ENCODE data around the gene GIMAP5.
A peak's percentile ranks its signal among the peaks of the same experiment; 100 is the strongest.

GIMAP5 gene

GRCh38 chr7:150737265-150738055, at the start of gene GIMAP5:
TSS of gene GIMAP5 (plus strand) at chr7:150737418. CDS start at chr7:150740885, 3,467 bp downstream.
- DNase-seq, result no peak

- no peak for DNase-seq
Observed at GRCh38 chr7:150688630-150689029, 48.6 kb upstream of the GIMAP5 start.

- no peak for DNase-seq
Observed at GRCh38 chr7:150695654-150696053, 41.6 kb upstream of the GIMAP5 start.

- no peak for DNase-seq
Observed at GRCh38 chr7:150703209-150703608, 34.0 kb upstream of the GIMAP5 start.

- no peak for DNase-seq
Observed at GRCh38 chr7:150715293-150715692, 21.9 kb upstream of the GIMAP5 start.

- DNase-seq, result no peak
Observed at GRCh38 chr7:150715738-150716137, 21.5 kb upstream of the GIMAP5 start.

- DNase-seq, result peak in 1 of 56 donors; percentile 17
Observed at GRCh38 chr7:150716368-150716767, 20.9 kb upstream of the GIMAP5 start, which contains the start of gene GIMAP1. TSS of gene GIMAP1 (plus strand) at chr7:150716613. CDS start at chr7:150719048, 2,435 bp downstream.

- DNase-seq, result no peak
Observed at GRCh38 chr7:150716939-150717338, 20.3 kb upstream of the GIMAP5 start.

GRCh38 chr7:150717814-150718420, 19.3 kb upstream of the GIMAP5 start:
- no peak for DNase-seq

- no peak for DNase-seq
Observed at GRCh38 chr7:150719436-150719835, 17.8 kb upstream of the GIMAP5 start.

- DNase-seq, result no peak
Observed at GRCh38 chr7:150719960-150720891, 17.0 kb upstream of the GIMAP5 start.

- no peak for DNase-seq
Observed at GRCh38 chr7:150721970-150722373, 15.2 kb upstream of the GIMAP5 start.

GRCh38 chr7:150722431-150722931, 14.7 kb upstream of the GIMAP5 start:
- DNase-seq, result peak in 5 of 56 donors; percentile 12 to 48 (median 28)

GRCh38 chr7:150723467-150723866, 13.8 kb upstream of the GIMAP5 start:
- DNase-seq, result no peak

- DNase-seq, result no peak
Observed at GRCh38 chr7:150727381-150727780, 9.8 kb upstream of the GIMAP5 start.

- no peak for DNase-seq
Observed at GRCh38 chr7:150728011-150728410, 9.2 kb upstream of the GIMAP5 start.

GRCh38 chr7:150728609-150729008, 8.6 kb upstream of the GIMAP5 start:
- no peak for DNase-seq

GRCh38 chr7:150731916-150732315, 5.3 kb upstream of the GIMAP5 start:
- no peak for DNase-seq

GRCh38 chr7:150732786-150733481, 4.3 kb upstream of the GIMAP5 start:
- no peak for DNase-seq

GRCh38 chr7:150733482-150734095, 3.6 kb upstream of the GIMAP5 start:
- no peak for DNase-seq

All from nucleus accumbens (tissue), 56 donors.